ENCODE measurements around the gene RRP12.

Gene RRP12

DNA sequence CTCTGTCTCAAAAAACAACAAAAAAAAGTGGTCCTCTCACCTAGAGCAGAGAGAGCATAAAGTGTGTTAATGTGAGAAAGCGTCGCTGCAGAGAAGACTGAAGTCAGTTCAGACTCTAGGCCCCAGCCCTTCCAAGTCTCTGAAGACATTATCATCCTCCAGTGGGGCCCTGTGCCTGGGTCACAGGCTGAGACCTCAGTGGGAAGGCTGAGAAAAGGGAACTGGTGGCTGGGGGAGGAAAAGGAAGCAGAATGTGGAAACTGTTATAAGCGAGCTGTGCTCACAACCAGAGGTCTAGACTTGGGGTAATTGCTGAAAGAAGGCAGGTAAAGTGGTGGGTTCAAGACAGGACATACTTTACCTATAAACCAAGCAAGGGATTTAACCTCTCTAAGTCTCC is 4.9 kb upstream of the RRP12 start:
- no peak for DNase-seq

- no peak for DNase-seq
These were observed 2.9 kb upstream of the RRP12 start for GRCh38 chr10:97404044-97404443.

- no peak for DNase-seq
These were observed 347 bp upstream of the RRP12 start for GRCh38 chr10:97401455-97401919.

GRCh38 chr10:97399843-97400545 is 1.1 kb downstream of the RRP12 start:
- no peak for DNase-seq

DNA sequence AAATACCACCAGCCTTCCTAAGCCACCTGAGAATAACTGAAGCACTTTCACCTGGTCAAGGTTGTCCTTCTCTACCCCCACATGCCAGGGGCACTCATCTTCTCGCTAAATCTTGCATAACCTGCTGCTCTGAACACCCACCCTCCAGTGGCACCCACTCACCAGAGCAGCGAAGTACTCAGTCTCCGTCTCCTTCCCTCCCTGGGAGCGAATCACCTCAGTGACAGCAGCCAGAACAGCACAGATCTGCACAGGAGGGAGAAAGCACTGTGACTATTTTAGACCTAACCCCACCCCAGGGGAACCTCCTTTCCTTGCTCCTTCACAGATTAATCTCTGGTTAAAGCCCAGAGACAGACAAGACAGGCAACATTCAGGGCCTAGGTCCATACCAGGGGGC is 5.1 kb downstream of the RRP12 start:
- DNase-seq, result no peak

DNA sequence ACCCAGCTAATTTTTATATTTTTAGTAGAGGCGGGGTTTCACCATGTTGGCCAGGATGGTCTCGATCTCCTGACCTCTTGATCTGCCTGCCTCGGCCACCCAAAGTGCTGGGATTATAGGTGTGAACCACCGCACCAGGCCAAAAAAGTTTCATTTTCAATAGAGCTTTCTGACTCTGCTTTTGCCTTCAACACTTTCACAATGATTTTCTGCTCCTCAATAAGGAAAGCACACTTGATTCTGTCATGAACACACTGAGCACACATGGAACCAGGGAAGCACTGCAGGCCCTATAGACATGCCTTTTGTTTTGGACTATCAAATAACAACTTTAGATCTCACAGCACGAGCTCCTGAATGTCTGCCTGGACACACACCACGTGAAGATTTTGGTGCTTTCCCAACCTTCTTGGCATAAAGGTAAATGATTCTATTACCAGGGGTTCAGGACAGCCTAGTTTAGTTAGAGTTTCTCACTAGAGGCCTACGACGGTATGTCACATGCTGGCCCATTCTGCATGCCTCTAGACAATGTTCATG is 8.0 kb downstream of the RRP12 start:
- DNase-seq, result no peak

DNA sequence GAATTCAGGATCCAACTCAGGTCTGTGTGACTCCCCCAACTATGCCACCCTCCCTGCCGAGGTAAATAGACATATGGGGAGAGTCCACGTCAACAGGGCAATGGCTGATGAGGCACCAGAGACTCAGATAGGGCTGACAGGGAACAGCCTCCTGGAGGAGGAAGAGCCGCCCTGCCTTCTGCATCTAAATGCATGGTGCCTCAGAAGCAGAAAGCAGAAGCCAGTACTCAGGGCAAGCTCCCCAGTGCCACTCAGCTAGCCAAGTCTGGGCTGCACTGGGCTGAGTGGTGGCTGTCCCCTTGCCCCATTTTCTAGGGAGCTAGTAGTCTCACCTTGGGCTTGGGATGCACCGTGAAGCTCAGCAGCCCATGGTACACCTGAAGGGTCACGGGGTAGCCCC is 11.0 kb downstream of the RRP12 start:
- DNase-seq, result no peak

- DNase-seq, result no peak
These were observed 13.0 kb downstream of the RRP12 start for GRCh38 chr10:97388152-97388551.

- no peak for DNase-seq
These were observed 15.6 kb downstream of the RRP12 start for GRCh38 chr10:97385565-97385964.

GRCh38 chr10:97384641-97385040 is 16.5 kb downstream of the RRP12 start:
- DNase-seq, result no peak

DNA sequence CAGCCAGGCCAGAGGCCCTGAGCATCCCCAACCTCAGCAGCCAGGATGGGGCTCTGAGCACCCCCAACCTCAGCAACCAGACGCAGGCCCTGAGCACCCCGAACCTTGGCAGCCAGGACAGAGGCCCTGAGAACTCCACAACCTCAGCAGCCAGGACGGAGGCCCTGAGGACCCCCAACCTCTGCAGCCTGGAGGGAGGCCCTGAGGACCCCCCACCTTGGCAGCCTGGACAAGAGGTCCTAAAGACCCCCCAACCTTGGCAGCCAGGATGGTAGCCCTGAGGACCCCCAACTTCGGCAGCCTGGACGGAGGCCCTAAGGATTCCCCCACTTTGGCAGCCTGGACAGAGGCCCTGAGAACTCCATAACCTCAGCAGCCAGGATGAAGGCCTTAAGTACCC is 17.0 kb downstream of the RRP12 start:
- DNase-seq, result no peak

DNA sequence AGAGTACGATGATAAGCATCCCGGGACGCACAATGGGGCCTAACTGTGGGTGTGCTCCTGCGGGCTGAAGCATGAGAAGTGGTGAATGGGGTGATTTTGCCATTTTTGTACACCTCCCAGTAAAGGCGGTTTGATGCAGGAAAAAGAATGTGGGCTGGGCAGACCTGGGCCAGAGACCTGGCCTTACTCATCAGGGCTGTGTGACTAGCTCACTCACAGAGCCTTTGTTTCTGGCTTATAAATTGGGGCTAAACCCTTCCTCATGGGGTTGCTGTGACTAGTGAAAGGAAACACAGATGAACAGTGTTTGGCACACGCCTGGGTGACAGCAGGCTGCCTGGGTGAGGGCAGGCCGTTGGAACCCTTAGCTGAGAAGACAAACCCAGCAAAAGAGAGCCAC is 18.0 kb downstream of the RRP12 start:
- DNase-seq, result no peak

DNA sequence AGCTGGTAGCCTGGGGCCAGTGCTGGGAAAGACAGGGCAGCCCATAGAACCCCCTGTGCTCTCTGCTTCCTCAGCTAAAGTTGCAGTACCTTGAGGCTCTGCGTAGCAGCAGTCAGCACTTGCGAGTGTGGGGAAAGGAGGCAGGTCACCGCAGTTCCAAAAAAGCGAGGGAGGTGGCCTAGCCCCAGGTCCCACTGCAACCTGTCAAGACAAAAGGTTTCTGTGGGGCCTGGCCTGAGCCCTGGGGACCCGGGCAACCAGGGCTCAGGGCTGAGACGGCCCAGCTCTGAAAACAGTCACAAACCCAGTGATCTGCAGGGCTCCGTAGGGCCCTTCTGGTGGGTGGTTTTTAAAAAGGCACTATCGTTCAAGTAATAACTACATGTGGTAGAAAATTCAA is 19.5 kb downstream of the RRP12 start:
- no peak for DNase-seq

DNA sequence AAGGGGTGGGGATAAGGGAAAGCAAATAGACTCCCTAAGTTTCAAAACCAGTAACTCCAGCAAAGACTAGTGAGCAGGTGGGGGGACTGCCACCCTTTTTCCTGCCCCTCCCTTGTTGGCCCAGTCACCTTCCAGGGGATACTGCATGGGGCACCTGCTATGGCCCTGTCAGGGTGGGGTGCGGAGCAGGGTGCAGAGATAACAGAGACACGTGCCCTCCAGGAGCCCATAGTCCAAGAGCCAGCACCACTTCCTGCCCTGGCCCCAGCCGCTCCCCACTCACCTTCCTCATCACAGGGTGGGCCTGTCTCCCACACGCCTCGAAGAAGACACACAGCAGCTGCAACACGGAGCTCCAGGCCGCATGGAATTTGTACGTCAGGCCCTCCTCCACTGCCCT is 20.6 kb downstream of the RRP12 start:
- no peak for DNase-seq

GRCh38 chr10:97378933-97379921 is 21.9 kb downstream of the RRP12 start:
- DNase-seq, result no peak

DNA sequence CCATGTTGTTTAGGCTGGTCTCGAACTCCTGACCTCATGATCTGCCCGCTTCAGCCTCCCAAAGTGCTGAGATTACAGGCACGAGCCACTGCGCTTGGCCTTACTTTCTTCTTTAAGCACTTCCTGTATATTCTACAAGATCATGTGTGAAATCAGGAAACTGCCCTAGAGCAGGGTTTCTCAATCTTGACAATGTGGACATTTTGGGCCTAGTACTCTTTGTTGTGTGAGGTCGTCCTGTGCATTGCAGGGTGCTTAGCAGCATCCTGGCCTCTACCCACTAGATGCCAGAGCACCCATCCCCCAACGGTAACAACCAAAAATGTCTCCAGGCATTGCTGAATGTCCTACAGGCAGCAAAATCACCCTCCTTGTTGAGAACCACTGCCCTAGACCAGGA is 24.7 kb downstream of the RRP12 start:
- no peak for DNase-seq

DNA sequence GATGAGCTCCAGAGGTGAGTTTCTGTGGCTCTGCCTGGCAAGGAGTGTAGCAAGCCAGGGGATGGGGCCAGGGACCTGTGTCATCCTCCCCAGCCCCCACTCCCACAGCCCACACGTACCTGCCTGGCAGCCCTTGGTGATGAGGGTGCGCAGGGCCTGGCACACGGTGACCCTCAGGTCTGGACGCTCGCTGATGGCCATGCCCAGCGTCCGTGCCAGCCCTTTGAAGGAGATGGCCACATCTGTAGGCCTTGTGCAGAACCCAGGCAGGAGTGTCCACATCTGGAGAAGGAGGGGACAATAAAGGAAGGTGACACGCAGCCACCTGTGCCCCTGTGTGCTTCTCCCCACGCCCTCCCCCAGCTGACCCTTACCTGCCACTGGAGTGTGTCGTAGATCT is 27.7 kb downstream of the RRP12 start:
- no peak for DNase-seq

GRCh38 chr10:97372233-97372875 is 28.8 kb downstream of the RRP12 start:
- no peak for DNase-seq

GRCh38 chr10:97371696-97372095 is 29.4 kb downstream of the RRP12 start:
- DNase-seq, result no peak

GRCh38 chr10:97367126-97367649 is 34.0 kb downstream of the RRP12 start:
- no peak for DNase-seq

DNA sequence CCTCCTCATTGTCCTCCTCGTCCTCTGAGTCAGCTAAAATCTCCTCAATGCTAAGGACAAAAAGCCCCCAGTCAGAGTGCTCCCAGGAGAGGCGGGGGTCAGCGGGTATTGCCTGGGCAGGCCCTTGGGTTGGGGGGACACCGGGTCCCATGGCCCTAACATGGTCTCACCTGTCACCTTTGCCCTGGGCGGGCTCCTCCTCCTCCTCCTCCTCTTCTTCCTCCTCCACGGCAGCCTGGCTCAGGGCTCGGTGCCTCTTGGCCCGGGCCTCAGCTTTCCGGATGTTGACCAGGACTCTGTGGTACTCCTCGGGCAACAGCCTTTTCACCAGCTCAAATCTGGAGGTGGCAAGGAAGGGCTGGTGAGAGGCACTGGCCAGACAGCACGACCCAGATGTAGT is 34.6 kb downstream of the RRP12 start:
- DNase-seq, result no peak

DNA sequence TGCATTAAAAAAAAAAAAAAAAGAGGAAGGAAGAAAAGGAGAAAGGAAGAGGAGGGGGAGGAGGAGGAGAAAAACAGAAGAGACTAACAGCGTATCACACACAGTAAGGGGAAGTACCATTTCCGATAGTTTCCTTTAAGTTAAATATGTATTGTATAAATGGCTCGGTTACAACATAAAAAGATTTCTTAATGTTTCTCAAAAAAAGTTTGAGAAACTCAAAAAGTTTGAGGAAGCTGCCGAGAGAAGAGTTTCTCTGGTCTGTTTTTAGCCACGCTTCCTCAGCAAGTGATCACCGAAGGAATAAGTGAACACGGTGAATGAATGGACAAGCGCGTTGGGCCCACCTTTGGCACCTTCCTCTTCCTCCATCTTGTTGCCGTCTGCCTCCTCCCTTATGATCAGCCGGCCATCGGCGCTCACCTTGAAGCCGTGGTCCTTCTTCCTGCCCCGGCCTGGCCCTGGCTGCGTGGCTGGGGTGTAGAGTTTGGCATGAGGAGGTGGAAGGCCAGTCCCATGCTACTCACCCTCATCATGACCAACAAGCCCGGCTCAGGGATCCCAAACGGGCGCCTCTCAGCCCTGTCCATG is 35.3 kb downstream of the RRP12 start:
- no peak for DNase-seq

- DNase-seq, result no peak
These were observed 38.1 kb downstream of the RRP12 start for GRCh38 chr10:97363071-97363470.

Data from midbrain (tissue), 1 donor.